ENCODE measurements around the gene FKBP5.

- TF ChIP-seq CTCF (IDR thresholded peaks at IDR 0.05) (no peak), POLR2A (IDR thresholded peaks at IDR 0.05) (no peak), EP300 (IDR thresholded peaks at IDR 0.05) (no peak)
Observed at GRCh38 chr6:35729722-35730121, 41.0 kb upstream of the FKBP5 start.

Data from tibial nerve (tissue), 4 donors.